Measurements from ENCODE around the gene GNAT1.

DNA sequence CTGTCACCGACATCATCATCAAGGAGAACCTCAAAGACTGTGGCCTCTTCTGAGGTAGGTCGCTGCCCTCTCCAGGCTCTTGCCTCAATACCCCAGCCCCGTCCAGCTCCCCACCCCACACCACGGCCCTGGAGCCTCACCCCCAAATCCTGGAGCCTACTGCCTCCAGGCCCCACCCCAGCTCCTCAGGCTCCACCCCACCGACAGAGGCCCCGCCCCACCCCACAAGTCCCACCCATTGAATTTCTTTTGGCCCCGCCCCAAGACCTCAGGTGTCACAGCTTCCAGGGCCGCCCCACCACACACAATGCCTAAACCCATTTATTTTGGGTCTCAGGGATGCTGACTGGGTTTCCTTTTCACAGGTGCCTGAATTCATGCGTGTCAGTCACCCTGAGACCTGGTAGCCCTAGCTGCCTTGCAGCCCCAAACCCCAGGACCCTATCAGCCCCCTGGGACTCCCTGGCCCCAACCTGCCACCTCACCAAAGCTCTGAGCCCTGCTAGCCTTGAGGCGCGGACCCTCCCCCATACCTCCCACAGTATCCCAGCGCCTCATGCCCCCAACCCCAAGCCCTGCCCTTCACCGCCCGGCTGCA lies 3.6 kb downstream of the GNAT1 start:
- TF ChIP-seq CTCF (conservative IDR thresholded peaks at IDR 0.05; ENCODE audit: low read length) (no peak; the same call in 1 of the 2 replicates), EZH2phosphoT487 (IDR thresholded peaks at IDR 0.05; ENCODE audit: borderline replicate concordance, low read depth, low read length) (no peak)

Measured in OCI-LY7 (cell line).